Lower leg skin (tissue), 3 donors: ENCODE measurements around the gene ACSL6.

Experiments
- POLR2A ChIP-seq, 2 donors: fragments of 450-650 bp; IDR thresholded peaks; one replicate each; pipeline ENCODE4 v1.6.1; 2016 to 2017; ENCODE audit warnings: antibody characterized with exemption in 2 of 2, mild to moderate bottlenecking in 1 of 2, moderate library complexity in 1 of 2
- TF ChIP-seq, protein P1 (sequence below), 3 donors: fragments of 450-650 bp; IDR thresholded peaks; one replicate each; pipeline ENCODE4 v1.5.1; 2016; ENCODE audit warnings: antibody characterized with exemption in 3 of 3, mild to moderate bottlenecking in 3 of 3, moderate library complexity in 2 of 3

DNA sequence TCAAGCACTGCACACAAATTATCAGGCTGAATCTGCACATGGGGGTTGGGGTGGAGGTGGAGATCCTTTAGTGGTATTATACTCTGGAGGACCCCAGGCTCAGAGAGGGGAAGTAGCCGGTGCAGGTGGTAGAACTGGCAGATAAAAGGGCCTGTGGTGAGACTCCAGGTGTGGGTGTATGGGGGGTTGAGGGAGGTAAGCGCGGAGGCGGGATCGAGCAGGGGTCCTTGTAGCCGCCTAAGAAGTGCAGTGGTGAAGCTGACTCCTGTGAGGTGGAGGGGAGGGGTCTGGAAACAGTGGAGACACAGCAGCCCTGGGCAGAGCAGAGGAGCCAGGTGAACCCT lies 841 bp downstream of the ACSL6 start:
- TF ChIP-seq, protein P1, sequence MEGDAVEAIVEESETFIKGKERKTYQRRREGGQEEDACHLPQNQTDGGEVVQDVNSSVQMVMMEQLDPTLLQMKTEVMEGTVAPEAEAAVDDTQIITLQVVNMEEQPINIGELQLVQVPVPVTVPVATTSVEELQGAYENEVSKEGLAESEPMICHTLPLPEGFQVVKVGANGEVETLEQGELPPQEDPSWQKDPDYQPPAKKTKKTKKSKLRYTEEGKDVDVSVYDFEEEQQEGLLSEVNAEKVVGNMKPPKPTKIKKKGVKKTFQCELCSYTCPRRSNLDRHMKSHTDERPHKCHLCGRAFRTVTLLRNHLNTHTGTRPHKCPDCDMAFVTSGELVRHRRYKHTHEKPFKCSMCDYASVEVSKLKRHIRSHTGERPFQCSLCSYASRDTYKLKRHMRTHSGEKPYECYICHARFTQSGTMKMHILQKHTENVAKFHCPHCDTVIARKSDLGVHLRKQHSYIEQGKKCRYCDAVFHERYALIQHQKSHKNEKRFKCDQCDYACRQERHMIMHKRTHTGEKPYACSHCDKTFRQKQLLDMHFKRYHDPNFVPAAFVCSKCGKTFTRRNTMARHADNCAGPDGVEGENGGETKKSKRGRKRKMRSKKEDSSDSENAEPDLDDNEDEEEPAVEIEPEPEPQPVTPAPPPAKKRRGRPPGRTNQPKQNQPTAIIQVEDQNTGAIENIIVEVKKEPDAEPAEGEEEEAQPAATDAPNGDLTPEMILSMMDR (IDR thresholded peaks at IDR 0.05) = no peak
- no peak for TF ChIP-seq POLR2A (IDR thresholded peaks at IDR 0.05)
